Activated CD8-positive, alpha-beta T cell treated with anti-CD3 and anti-CD28 coated beads, Interleukin-2, amount 10 ng/mL, durations not matched to agents 7 days and 5 days (primary cell): Measurements from ENCODE around the gene DPY19L2. TPM values are rescaled to one million over a fixed set of nuclear protein-coding genes. Genes with fewer than 3 reads are reported as not detected.
"Not testable (repeated sequence)": the region's sequence is repeated elsewhere in the genome, so short reads cannot be mapped to it uniquely, and the experiment has no call there.

ENCODE experiments used
- ATAC-seq: fragments of 150-1000 bp; cut with Tn5 transposase; one replicate; pipeline ENCODE4 v1.10.0; 2021; ENCODE audit warnings: moderate library complexity
- CTCF ChIA-PET: fragments of 350-600 bp; sonication (Branson Sonifier 250); formaldehyde crosslinking; loops from one replicate; lab custom pipeline; 2021; ENCODE audit warnings: antibody characterized with exemption; lab: Charles Lee
- POLR2A ChIA-PET: fragments of 350-600 bp; sonication (Branson Sonifier 250); formaldehyde crosslinking; loops from one replicate; lab custom pipeline; 2021; ENCODE audit warnings: antibody characterized with exemption; lab: Charles Lee
- DNase-seq: peaks from one replicate; pipeline ENCODE4 v3.0.0-alpha.2; 2020
- H3K27ac Mint-ChIP-seq: one replicate; pipeline ENCODE4 v1.8.0; 2021; ENCODE audit warnings: mild to moderate bottlenecking, mixed read lengths
- H3K27me3 Mint-ChIP-seq: one replicate; pipeline ENCODE4 v1.8.0; 2021; ENCODE audit warnings: low read depth, mixed read lengths
- H3K36me3 Mint-ChIP-seq: one replicate; pipeline ENCODE4 v1.8.0; 2021; ENCODE audit warnings: low read depth, mixed read lengths
- H3K4me1 Mint-ChIP-seq: one replicate; pipeline ENCODE4 v1.8.0; 2021; ENCODE audit warnings: low read depth, mixed read lengths
- H3K4me3 Mint-ChIP-seq: one replicate; pipeline ENCODE4 v1.8.0; 2021; ENCODE audit warnings: mild to moderate bottlenecking, mixed read lengths
- H3K9me3 Mint-ChIP-seq: one replicate; pipeline ENCODE4 v1.8.0; 2022; ENCODE audit warnings: mixed read lengths; ENCODE audit not compliant: insufficient read depth
- total RNA-seq, 2 experiments: library from RNA; stranded (reverse); gene quantifications; one replicate each; pipeline ENCODE4 v1.2.3, GENCODE V29; 2021

Gene DPY19L2
- total RNA-seq: 1 to 10 TPM; 1.2 to 1.9 TPM

GRCh38 chr12:63668028-63668799 lies at the start of gene DPY19L2:
DPY19L2 (minus strand) TSS chr12:63668493; CDS start chr12:63668393, 100 bp downstream.
- ChIA-PET POLR2A (no interaction called here), CTCF (interaction anchor here (0.7 to 1.6 kb wide), 2 partner anchors 134 to 554 kb away, joined by 3 to 6 read pairs; partner anchors contain the start of gene KICS2)
- H3K4me3 Mint-ChIP-seq: peak within 1 kb of the TSS; percentile 88
- peak; percentile 69 for DNase-seq
- ATAC-seq: peak; percentile 93
- H3K9me3 Mint-ChIP-seq: no peaks in the 10 kb centered on the region
- peaks cover 27% of the 10 kb centered on the region for H3K4me1 Mint-ChIP-seq
- H3K27ac Mint-ChIP-seq: peak within 1 kb of the TSS; percentile 55
- H3K27me3 Mint-ChIP-seq: peaks cover 16% of the 10 kb centered on the region
- no peaks in the 10 kb centered on the region for H3K36me3 Mint-ChIP-seq

DNA sequence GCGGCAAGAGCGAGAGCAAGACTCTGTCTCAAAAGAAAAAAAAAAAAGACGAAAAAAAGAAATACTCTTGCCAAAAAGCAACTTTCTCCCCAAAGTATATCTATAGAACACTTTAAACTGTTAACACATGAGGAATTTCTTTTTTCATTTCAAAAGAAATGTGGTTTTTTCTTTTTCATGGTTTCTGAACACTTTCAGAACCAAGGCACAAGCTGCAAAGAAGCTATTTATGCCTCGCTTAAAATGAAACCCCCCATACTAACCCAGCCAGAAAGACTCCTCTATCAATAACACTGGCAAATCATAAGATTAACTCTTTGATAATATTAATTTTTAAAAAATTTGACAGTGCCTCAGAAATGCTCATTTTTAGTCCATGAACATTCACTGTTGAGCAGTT lies 48.6 kb upstream of the DPY19L2 start:
- peaks cover 12% of the 10 kb centered on the region for H3K4me1 Mint-ChIP-seq
- not testable (repeated sequence) for H3K9me3 Mint-ChIP-seq

GRCh38 chr12:63715107-63715625 lies 46.9 kb upstream of the DPY19L2 start:
- DNase-seq, ATAC-seq, H3K27ac Mint-ChIP-seq, H3K4me3 Mint-ChIP-seq, H3K9me3 Mint-ChIP-seq, H3K36me3 Mint-ChIP-seq, CTCF ChIA-PET, H3K27me3 Mint-ChIP-seq, POLR2A ChIA-PET: not testable (repeated sequence)
- H3K4me1 Mint-ChIP-seq: peaks cover 12% of the 10 kb centered on the region

More for the DNA sequence above, 48.6 kb upstream of the DPY19L2 start:
- H3K27ac Mint-ChIP-seq, H3K4me3 Mint-ChIP-seq, H3K36me3 Mint-ChIP-seq, DNase-seq, CTCF ChIA-PET, H3K27me3 Mint-ChIP-seq, ATAC-seq: not testable (repeated sequence)
- POLR2A ChIA-PET: interaction anchor here (0.6 kb wide), 1 partner anchor 71 kb away, joined by 3 read pairs; no protein-coding TSS in a partner anchor

- H3K9me3 Mint-ChIP-seq, DNase-seq, H3K27ac Mint-ChIP-seq, ATAC-seq, H3K36me3 Mint-ChIP-seq, H3K27me3 Mint-ChIP-seq, H3K4me3 Mint-ChIP-seq, CTCF ChIA-PET, POLR2A ChIA-PET: not testable (repeated sequence)
- peaks cover 12% of the 10 kb centered on the region for H3K4me1 Mint-ChIP-seq
Observed at GRCh38 chr12:63714409-63714808, 46.1 kb upstream of the DPY19L2 start.

DNA sequence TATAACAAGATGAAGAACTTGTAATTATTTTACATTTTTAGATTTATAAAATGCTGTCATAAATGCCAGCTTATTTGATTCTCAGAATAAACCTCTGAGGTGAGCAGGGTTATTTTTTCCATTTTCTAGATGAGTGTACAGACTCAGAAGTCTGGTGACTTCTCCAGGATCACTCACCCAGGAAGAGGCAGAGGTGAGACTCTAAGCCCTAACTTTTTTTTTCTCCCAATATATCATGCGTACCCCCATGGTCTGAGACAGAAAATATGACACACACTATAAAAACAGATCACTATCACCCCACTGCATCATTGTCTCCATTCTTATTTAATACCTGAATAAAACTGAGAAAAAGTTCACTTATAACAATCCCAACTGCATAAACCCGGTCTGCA lies 45.4 kb upstream of the DPY19L2 start:
- H3K27me3 Mint-ChIP-seq, H3K27ac Mint-ChIP-seq, DNase-seq, H3K36me3 Mint-ChIP-seq, CTCF ChIA-PET, POLR2A ChIA-PET, ATAC-seq, H3K9me3 Mint-ChIP-seq, H3K4me3 Mint-ChIP-seq: not testable (repeated sequence)
- H3K4me1 Mint-ChIP-seq: peaks cover 12% of the 10 kb centered on the region

DNA sequence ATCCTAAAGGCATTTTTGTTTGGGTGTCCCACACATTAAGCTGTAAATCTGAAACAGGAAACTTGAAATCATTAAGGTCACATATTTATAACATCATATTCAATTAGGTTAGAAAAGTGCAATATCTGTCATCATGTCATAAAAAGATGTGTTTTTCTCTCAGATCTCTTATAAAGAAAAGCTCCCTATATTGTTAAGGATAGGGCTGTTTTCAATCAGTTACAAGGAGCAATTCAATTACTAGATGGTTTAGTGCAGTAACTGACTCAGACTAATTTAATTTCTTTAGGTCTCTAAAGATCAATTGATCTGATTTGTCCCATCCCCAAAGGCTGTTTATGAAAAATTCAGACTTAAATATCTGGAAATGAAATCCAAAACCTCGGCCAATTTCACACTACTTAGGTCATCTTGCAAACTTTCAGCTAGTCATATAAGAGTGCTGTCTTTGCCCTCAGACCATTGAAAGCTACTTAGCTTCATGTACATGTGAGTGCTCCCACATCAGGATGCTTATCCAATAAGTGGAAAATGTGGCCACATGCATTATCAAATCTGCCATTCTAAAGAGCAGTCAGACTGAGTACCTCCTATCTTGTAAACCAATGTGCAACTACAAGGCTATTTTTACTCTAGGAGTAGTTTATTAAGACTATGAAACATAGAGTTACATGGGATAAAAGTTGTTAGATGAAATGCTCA lies 44.8 kb upstream of the DPY19L2 start:
- H3K4me1 Mint-ChIP-seq: peaks cover 12% of the 10 kb centered on the region
- ATAC-seq, POLR2A ChIA-PET: not testable (repeated sequence)

DNA sequence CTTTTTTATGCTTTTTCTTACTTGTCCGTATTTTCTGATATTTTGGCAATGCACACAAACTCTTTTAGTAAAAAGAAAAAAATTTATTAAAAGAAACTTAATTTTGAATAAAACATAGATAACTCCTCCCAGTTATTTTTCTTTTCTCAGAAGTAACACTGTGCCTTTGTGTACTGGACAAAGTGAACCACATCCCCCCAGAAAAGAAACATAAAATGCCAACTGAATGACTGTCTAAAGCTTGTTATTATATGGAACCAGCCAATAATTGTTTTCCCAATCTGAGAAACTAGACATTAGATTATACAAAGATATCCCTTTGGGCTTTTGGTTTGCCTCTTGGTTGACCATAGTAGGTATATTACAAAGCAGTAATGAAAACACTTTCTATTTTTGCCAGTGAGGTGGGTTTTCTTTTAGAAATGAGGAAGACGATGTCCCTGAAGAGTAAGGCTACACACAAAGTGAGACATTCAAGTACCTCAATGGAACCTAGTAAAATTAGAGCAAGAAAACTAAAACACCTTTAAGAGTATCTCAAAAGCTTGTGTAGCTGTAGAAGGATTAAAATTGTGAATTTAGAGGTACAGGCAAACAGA lies 44.2 kb upstream of the DPY19L2 start:
- H3K27ac Mint-ChIP-seq, H3K27me3 Mint-ChIP-seq: not testable (repeated sequence)

More for the DNA sequence above, 44.8 kb upstream of the DPY19L2 start:
- H3K4me3 Mint-ChIP-seq, H3K27me3 Mint-ChIP-seq, DNase-seq, H3K9me3 Mint-ChIP-seq, H3K36me3 Mint-ChIP-seq, CTCF ChIA-PET, H3K27ac Mint-ChIP-seq: not testable (repeated sequence)

DNA sequence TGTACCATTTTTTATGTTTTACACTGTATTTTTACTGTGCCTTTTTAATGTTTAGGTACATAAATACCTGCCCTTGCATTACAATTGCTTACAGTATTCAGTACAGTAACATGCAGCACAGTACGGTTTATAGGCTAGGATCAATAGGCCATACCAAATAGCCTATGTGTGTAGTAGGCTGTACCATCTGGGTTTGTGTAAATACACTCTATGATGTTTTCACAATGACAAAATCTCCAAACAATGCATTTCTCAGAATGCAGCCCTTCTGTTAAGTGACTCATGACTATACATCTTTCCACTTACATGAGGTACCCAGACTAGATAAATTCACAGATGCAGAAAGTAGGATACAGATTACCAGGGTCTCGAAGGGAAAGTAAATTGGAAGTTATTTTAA lies 43.0 kb upstream of the DPY19L2 start:
- H3K36me3 Mint-ChIP-seq, H3K27ac Mint-ChIP-seq, POLR2A ChIA-PET, DNase-seq, H3K27me3 Mint-ChIP-seq, H3K9me3 Mint-ChIP-seq, H3K4me3 Mint-ChIP-seq, ATAC-seq: not testable (repeated sequence)
- CTCF ChIA-PET: interaction anchor here (0.6 kb wide), 1 partner anchor 104 kb away, joined by 3 read pairs; no protein-coding TSS in a partner anchor
- H3K4me1 Mint-ChIP-seq: peaks cover 12% of the 10 kb centered on the region

More for the DNA sequence above, 44.2 kb upstream of the DPY19L2 start:
- ATAC-seq, POLR2A ChIA-PET, H3K4me3 Mint-ChIP-seq, DNase-seq, H3K9me3 Mint-ChIP-seq, H3K36me3 Mint-ChIP-seq, CTCF ChIA-PET: not testable (repeated sequence)
- peaks cover 12% of the 10 kb centered on the region for H3K4me1 Mint-ChIP-seq

DNA sequence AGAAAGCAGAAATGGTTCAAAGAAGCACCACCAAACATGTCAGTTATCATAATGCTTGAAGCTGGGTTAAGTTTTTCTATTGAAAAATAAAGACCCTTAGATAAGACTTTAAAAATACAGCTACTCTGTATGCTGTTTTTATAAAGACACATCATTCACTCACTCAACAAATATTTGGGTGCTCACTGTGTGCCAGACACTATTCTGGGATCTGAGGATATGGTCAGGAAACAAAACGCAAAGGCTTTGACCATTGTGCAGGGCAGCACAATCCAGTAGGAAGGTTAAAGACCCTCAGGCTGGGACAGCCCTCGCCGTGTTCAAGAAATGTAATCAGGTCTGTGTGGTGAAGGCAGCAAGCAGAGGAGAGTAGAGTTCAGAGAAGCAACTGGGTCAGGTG lies 38.0 kb upstream of the DPY19L2 start:
- ATAC-seq (no peak), DNase-seq (no peak)
- Mint-ChIP-seq H3K27ac (no peak overlapping the region), H3K4me1 (no peaks in the 10 kb centered on the region), H3K4me3 (no peak overlapping the region), H3K9me3 (no peaks in the 10 kb centered on the region), H3K36me3 (no peaks in the 10 kb centered on the region), H3K27me3 (peaks cover 2% of the 10 kb centered on the region)
- POLR2A ChIA-PET: no interaction called here
- CTCF ChIA-PET: no interaction called here

DNA sequence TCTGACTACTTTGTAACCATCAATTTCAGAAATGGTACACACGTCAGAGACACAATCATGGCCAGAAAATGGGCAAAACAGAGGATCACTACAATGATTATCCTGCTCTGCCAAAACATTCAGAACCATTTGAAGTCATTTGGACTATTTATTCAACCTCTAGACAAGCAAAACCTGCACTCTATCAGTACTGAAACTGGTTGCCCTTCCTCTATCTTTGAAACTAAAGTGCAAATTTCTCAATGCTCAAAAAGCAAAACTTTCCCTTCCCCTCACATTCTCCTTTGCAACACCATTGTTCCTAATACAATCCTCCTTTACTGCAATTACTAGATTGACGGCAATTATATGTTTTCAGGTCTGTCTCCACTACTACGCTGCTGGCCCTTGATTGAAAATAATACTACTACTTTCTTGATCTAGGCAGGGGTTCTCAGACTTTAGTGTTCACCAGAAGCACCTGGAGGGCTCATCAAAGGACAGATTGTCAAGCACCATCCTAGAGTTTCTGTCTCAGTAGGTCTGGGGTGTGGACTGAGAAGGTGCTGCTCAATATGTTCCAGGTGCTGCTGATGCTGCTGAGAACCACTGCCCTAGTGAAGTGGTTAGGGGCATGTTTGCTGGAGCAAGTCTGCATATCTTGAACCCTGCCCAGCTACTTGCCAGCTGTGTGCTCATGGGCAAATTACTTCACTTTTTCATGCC lies 31.5 kb upstream of the DPY19L2 start:
- DNase-seq, ATAC-seq, H3K9me3 Mint-ChIP-seq, H3K4me1 Mint-ChIP-seq, H3K36me3 Mint-ChIP-seq, POLR2A ChIA-PET, H3K4me3 Mint-ChIP-seq, H3K27me3 Mint-ChIP-seq, H3K27ac Mint-ChIP-seq, CTCF ChIA-PET: not testable (repeated sequence)

DNA sequence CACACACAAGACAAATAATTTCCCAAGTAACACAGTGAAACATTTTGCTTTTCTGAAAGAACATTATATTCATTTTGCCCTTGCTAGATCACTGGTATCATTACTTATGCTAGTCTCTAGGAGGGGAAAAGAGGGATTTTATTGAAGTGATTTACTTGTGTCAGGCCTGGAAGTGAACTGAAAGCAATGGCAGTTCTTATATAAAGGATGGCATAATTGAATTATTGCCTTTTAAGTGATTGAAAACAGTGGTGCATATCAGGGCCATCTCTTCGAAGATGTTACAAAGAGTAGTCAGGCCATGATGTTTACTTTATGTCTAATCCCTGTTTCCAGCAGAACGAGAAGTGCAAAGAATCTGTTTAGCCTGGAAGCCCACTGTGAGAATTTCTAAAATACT lies 30.7 kb upstream of the DPY19L2 start:
- H3K27ac Mint-ChIP-seq, H3K36me3 Mint-ChIP-seq, DNase-seq, H3K27me3 Mint-ChIP-seq, H3K4me3 Mint-ChIP-seq, POLR2A ChIA-PET, ATAC-seq, H3K4me1 Mint-ChIP-seq, H3K9me3 Mint-ChIP-seq, CTCF ChIA-PET: not testable (repeated sequence)
